Activated CD8-positive, alpha-beta memory T cell treated with anti-CD3 and anti-CD28 coated beads for 24 hours (primary cell): ENCODE data around the gene CST6.

Experiments
- DNase-seq: peaks from one replicate; pipeline ENCODE4 v3.0.0-alpha.2; 2020

CST6 gene

GRCh38 chr11:66048547-66049323, 36.9 kb downstream of the CST6 start, which contains the start of gene GAL3ST3:
GAL3ST3 (minus strand) TSS chr11:66049161; CDS start chr11:66045415, 3,746 bp downstream.
- no peak for DNase-seq

- DNase-seq, result no peak
Measured at GRCh38 chr11:66050581-66051231, 38.9 kb downstream of the CST6 start.

- DNase-seq, result no peak
Measured at GRCh38 chr11:66051371-66051765, 39.6 kb downstream of the CST6 start.

GRCh38 chr11:66051766-66052663, 40.2 kb downstream of the CST6 start, which contains the start of gene SF3B2:
SF3B2 (plus strand) TSS chr11:66052364; CDS start chr11:66052385, 21 bp downstream.
- DNase-seq, result peak; percentile 96

GRCh38 chr11:66052664-66052982, 40.8 kb downstream of the CST6 start:
- no peak for DNase-seq

- DNase-seq, result no peak
Measured at GRCh38 chr11:66055021-66055420, 43.2 kb downstream of the CST6 start.

- no peak for DNase-seq
Measured at GRCh38 chr11:66056501-66056900, 44.7 kb downstream of the CST6 start.

GRCh38 chr11:66059966-66060680, 48.3 kb downstream of the CST6 start:
- no peak for DNase-seq

GRCh38 chr11:66061268-66061667, 49.5 kb downstream of the CST6 start:
- no peak for DNase-seq

GRCh38 chr11:66062408-66062807, 50.6 kb downstream of the CST6 start:
- DNase-seq, result no peak
